H1 (cell line): Measurements from ENCODE around the gene GRIPAP1. TPM values are rescaled to one million over a fixed set of nuclear protein-coding genes. Genes with fewer than 3 reads are reported as not detected.

Experiments
- CTCF ChIA-PET: fragments of 300-600 bp; sonication (Branson Sonifier 250); formaldehyde crosslinking; loops from one replicate; lab custom pipeline; 2021; ENCODE audit not compliant: partially characterized antibody; lab: Charles Lee
- POLR2A ChIA-PET: fragments of 300-600 bp; sonication (Branson Sonifier 250); formaldehyde crosslinking; loops from one replicate; lab custom pipeline; 2021; ENCODE audit warnings: inconsistent platforms; ENCODE audit not compliant: partially characterized antibody; lab: Charles Lee
- DNase-seq, 2 experiments: peaks; one replicate each; pipeline versions ENCODE4 v3.0.0 to v3.0.0-alpha.2; 2010 to 2022; ENCODE audit warnings: low spot score in 2 of 2, low read depth in 1 of 2, mixed read lengths in 1 of 2
- FAIRE-seq: peaks from 2 replicates; lab custom pipeline; 2011; peaks lifted over from hg19 to GRCh38; lab: Jason Lieb, UNC
- H2AFZ ChIP-seq: 2 replicates; pipeline ENCODE4 v1.8.1; 2012; ENCODE audit warnings: low read length, inconsistent platforms
- H2AK5ac ChIP-seq: 2 replicates; pipeline ENCODE4 v1.6.1; 2013; ENCODE audit warnings: low read depth, low read length
- H2BK120ac ChIP-seq: replicated peaks from 2 replicates; pipeline ENCODE3; 2013; ENCODE audit warnings: low read depth, low read length, inconsistent platforms
- H2BK12ac ChIP-seq: 2 replicates; pipeline ENCODE4 v1.6.1; 2013; ENCODE audit warnings: low read depth, low read length
- H2BK15ac ChIP-seq: 2 replicates; pipeline ENCODE4 v1.6.1; 2013; ENCODE audit warnings: low read length
- H2BK20ac ChIP-seq: 2 replicates; pipeline ENCODE4 v1.6.1; 2013; ENCODE audit warnings: low read length
- H2BK5ac ChIP-seq: 2 replicates; pipeline ENCODE4 v1.6.1; 2013; ENCODE audit warnings: low read depth, low read length
- H3K14ac ChIP-seq: 2 replicates; pipeline ENCODE4 v1.6.1; 2013; ENCODE audit warnings: inconsistent platforms; ENCODE audit not compliant: insufficient read length
- H3K18ac ChIP-seq: 2 replicates; pipeline ENCODE4 v1.6.1; 2013; ENCODE audit warnings: low read length; ENCODE audit errors: extremely low read depth
- H3K23ac ChIP-seq: 2 replicates; pipeline ENCODE4 v1.6.1; 2013; ENCODE audit warnings: inconsistent platforms; ENCODE audit not compliant: insufficient read length
- H3K23me2 ChIP-seq: 2 replicates; pipeline ENCODE4 v1.6.1; 2013; ENCODE audit warnings: low read depth, low read length
- H3K27ac ChIP-seq: 2 replicates; pipeline ENCODE4 v1.6.1; 2011; ENCODE audit warnings: low read depth, low read length, inconsistent platforms
- H3K27me3 ChIP-seq, 4 experiments: replicated peaks in 1 of 4; 1 replicate in 1 of 4; 2 replicates in 3 of 4; pipeline versions ENCODE4 v1.6.1 to v1.8.1; 2011 to 2013; ENCODE audit warnings: low read length in 3 of 4, mild to moderate bottlenecking in 3 of 4, inconsistent platforms in 2 of 4, mixed read lengths in 2 of 4, moderate library complexity in 1 of 4; ENCODE audit not compliant: control insufficient read depth in 3 of 4, insufficient read depth in 3 of 4; ENCODE audit errors: extremely low read depth in 1 of 4
- H3K36me3 ChIP-seq, 4 experiments: 2 replicates each; pipeline versions ENCODE4 v1.6.1 to v1.8.1; 2011 to 2013; ENCODE audit warnings: mild to moderate bottlenecking in 4 of 4, low read length in 3 of 4, moderate library complexity in 2 of 4, control low read depth in 1 of 4, inconsistent platforms in 1 of 4; ENCODE audit not compliant: insufficient read depth in 4 of 4, control insufficient read depth in 2 of 4
- H3K4ac ChIP-seq: replicated peaks from 2 replicates; pipeline ENCODE3; 2013; ENCODE audit warnings: low read length, low read depth, mixed read lengths, inconsistent platforms; ENCODE audit not compliant: insufficient read length
- H3K4me1 ChIP-seq, 4 experiments: replicated peaks in 1 of 4; 1 replicate in 1 of 4; 2 replicates in 3 of 4; pipeline versions ENCODE4 v1.6.1 to v1.8.1; 2011 to 2013; ENCODE audit warnings: low read length in 3 of 4, inconsistent platforms in 2 of 4, mixed read lengths in 1 of 4; ENCODE audit not compliant: insufficient read depth in 4 of 4, control insufficient read depth in 3 of 4
- H3K4me2 ChIP-seq, 2 experiments: 2 replicates each; pipeline versions ENCODE4 v1.6.1 to v1.8.1; 2011 to 2013; ENCODE audit warnings: low read depth in 2 of 2, low read length in 2 of 2, control low read depth in 1 of 2, inconsistent platforms in 1 of 2, mild to moderate bottlenecking in 1 of 2; ENCODE audit not compliant: insufficient read depth in 1 of 2
- H3K4me3 ChIP-seq, 4 experiments: fragments of 200-600, 300-600 bp in 1 of 4; sonication (generic), shearing (Covaris generic), sonication (Bioruptor Twin) in 1 of 4; 2 replicates each; pipeline versions ENCODE4 v1.5.1 to v1.8.1; 2011 to 2016; ENCODE audit warnings: low read length in 4 of 4, low read depth in 3 of 4, control low read depth in 2 of 4, inconsistent platforms in 2 of 4, mild to moderate bottlenecking in 2 of 4, mixed read lengths in 1 of 4, moderate library complexity in 1 of 4; ENCODE audit not compliant: insufficient read depth in 2 of 4; ENCODE audit errors: extremely low read depth in 1 of 4
- H3K56ac ChIP-seq: replicated peaks from 2 replicates; pipeline ENCODE3; 2013; ENCODE audit warnings: low read depth, mild to moderate bottlenecking, mixed read lengths, low read length, inconsistent platforms; ENCODE audit not compliant: insufficient read length
- H3K79me1 ChIP-seq: 2 replicates; pipeline ENCODE4 v1.6.1; 2013; ENCODE audit warnings: low read depth, low read length, control low read depth
- H3K79me2 ChIP-seq, 2 experiments: 2 replicates each; pipeline versions ENCODE4 v1.6.1 to v1.8.1; 2012 to 2013; ENCODE audit warnings: low read length in 2 of 2, mild to moderate bottlenecking in 2 of 2, inconsistent platforms in 1 of 2; ENCODE audit not compliant: insufficient read depth in 2 of 2, control insufficient read depth in 1 of 2
- H3K9ac ChIP-seq, 4 experiments: replicated peaks in 1 of 4; 1 replicate in 1 of 4; 2 replicates in 3 of 4; pipeline versions ENCODE4 v1.6.1 to v1.8.1; 2011 to 2013; ENCODE audit warnings: low read depth in 3 of 4, low read length in 3 of 4, control low read depth in 2 of 4, mild to moderate bottlenecking in 2 of 4, moderate library complexity in 2 of 4, inconsistent platforms in 1 of 4; ENCODE audit errors: extremely low read depth in 1 of 4
- H3K9me3 ChIP-seq, 2 experiments: 2 replicates each; pipeline versions ENCODE4 v1.6.1 to v1.8.1; 2012 to 2013; ENCODE audit warnings: mild to moderate bottlenecking in 2 of 2, moderate library complexity in 2 of 2, control low read depth in 1 of 2, inconsistent platforms in 1 of 2, low read depth in 1 of 2, low read length in 1 of 2, mixed read lengths in 1 of 2; ENCODE audit not compliant: insufficient read depth in 2 of 2
- H4K20me1 ChIP-seq, 2 experiments: replicated peaks in 1 of 2; 2 replicates each; pipeline versions ENCODE3 to v1.8.1; 2011 to 2013; ENCODE audit warnings: inconsistent platforms in 2 of 2, low read length in 2 of 2, mild to moderate bottlenecking in 1 of 2; ENCODE audit not compliant: insufficient read depth in 2 of 2, control insufficient read depth in 1 of 2
- H4K5ac ChIP-seq: 2 replicates; pipeline ENCODE4 v1.6.1; 2013; ENCODE audit warnings: low read length, low read depth, mixed read lengths, inconsistent platforms; ENCODE audit not compliant: insufficient read length
- H4K8ac ChIP-seq: 2 replicates; pipeline ENCODE4 v1.8.0; 2013; ENCODE audit warnings: mild to moderate bottlenecking, moderate library complexity, low read length, inconsistent platforms; ENCODE audit not compliant: insufficient read depth; ENCODE audit errors: extremely low read depth
- H4K91ac ChIP-seq: replicated peaks from 2 replicates; pipeline ENCODE3; 2013; ENCODE audit warnings: low read length, mixed read lengths, inconsistent platforms; ENCODE audit not compliant: insufficient read length
- ATF3 ChIP-seq: IDR thresholded peaks from 2 replicates; pipeline ENCODE4 v1.6.1; 2011; ENCODE audit warnings: low read depth, mild to moderate bottlenecking, low read length; ENCODE audit not compliant: insufficient read depth
- CBX5 ChIP-seq: fragments of 300-800, 300-1000 bp; sonication (generic); IDR thresholded peaks from 2 replicates; pipeline ENCODE4 v1.7.1; 2016; ENCODE audit warnings: antibody characterized with exemption, low read length, low read depth
- EZH2 ChIP-seq: fragments of 200-600 bp; sonication (generic); IDR thresholded peaks from 2 replicates; pipeline ENCODE4 v1.7.1; 2012; ENCODE audit warnings: low read depth, mild to moderate bottlenecking, moderate library complexity, low read length, inconsistent platforms; ENCODE audit not compliant: severe bottlenecking
- GABPA ChIP-seq: IDR thresholded peaks from 2 replicates; pipeline ENCODE4 v1.6.1; 2011; ENCODE audit warnings: mild to moderate bottlenecking, low read length, moderate library complexity, borderline replicate concordance; ENCODE audit not compliant: insufficient read depth
- HDAC6 ChIP-seq: IDR thresholded peaks from one replicate; pipeline ENCODE4 v1.7.1; 2012; ENCODE audit warnings: low read depth, mild to moderate bottlenecking, inconsistent platforms, low read length, moderate library complexity
- KDM5A ChIP-seq: fragments of 200-600 bp; IDR thresholded peaks from 2 replicates; pipeline ENCODE4 v1.7.1; 2012; ENCODE audit warnings: mild to moderate bottlenecking, low read length, inconsistent platforms, mixed read lengths
- PHF8 ChIP-seq: fragments of 200-600 bp; sonication (generic); conservative IDR thresholded peaks from 2 replicates; pipeline ENCODE4 v1.7.1; 2012; ENCODE audit warnings: low read depth, mild to moderate bottlenecking, inconsistent platforms, low read length, moderate library complexity
- POLR2A ChIP-seq, 2 experiments: IDR thresholded peaks; 1 replicate in 1 of 2; 2 replicates in 1 of 2; pipeline ENCODE4 v1.6.1; 2011; ENCODE audit warnings: low read depth in 2 of 2, low read length in 2 of 2, mild to moderate bottlenecking in 2 of 2; ENCODE audit errors: control extremely low read depth in 1 of 2
- RXRA ChIP-seq: IDR thresholded peaks from 2 replicates; pipeline ENCODE4 v1.6.1; 2011; ENCODE audit warnings: low read depth, mild to moderate bottlenecking, low read length, moderate library complexity; ENCODE audit not compliant: insufficient read depth
- SP2 ChIP-seq: IDR thresholded peaks from 2 replicates; pipeline ENCODE4 v1.6.1; 2012; ENCODE audit warnings: mild to moderate bottlenecking, low read length, inconsistent platforms
- SP4 ChIP-seq: IDR thresholded peaks from 2 replicates; pipeline ENCODE4 v1.6.1; 2012; ENCODE audit warnings: low read length, inconsistent platforms
- TBP ChIP-seq: IDR thresholded peaks from 2 replicates; pipeline ENCODE4 v1.6.1; 2011; ENCODE audit warnings: low read depth, low read length, improper control_type of control experiment
- TCF12 ChIP-seq: IDR thresholded peaks from 2 replicates; pipeline ENCODE4 v1.6.1; 2011; ENCODE audit warnings: low read depth, mild to moderate bottlenecking, low read length
- ZNF274 ChIP-seq: IDR thresholded peaks from 2 replicates; pipeline ENCODE4 v1.7.0; 2012; ENCODE audit warnings: low read length, borderline replicate concordance; ENCODE audit errors: extremely low read depth
- WGBS, 2 experiments: shearing (Covaris generic) in 1 of 2; methylation state at CpG; one replicate each; pipeline versions ENCODE4 v1.1.6 to v1.1.7; 2013 to 2015; ENCODE audit warnings: low lambda C conversion rate in 2 of 2, mixed read lengths in 2 of 2, inconsistent platforms in 1 of 2, low coverage in 1 of 2, missing lambda C conversion rate in 1 of 2; ENCODE audit not compliant: insufficient replicate concordance in 2 of 2, insufficient coverage in 1 of 2, insufficient read length in 1 of 2; ENCODE audit errors: extremely low coverage in 1 of 2, missing lambda C conversion rate in 1 of 2; 5-methylcytosine and 5-hydroxymethylcytosine counted together
- polyA plus RNA-seq, 7 experiments: library from polyadenylated mRNA; depleted of rRNA in 3 of 7; stranded (reverse) in 5 of 7; unstranded in 2 of 7; fragments of >200 nt in 5 of 7; fragments of 200-250 nt in 2 of 7; gene quantifications; 1 replicate in 5 of 7; 2 replicates in 1 of 7; 4 replicates in 1 of 7; pipeline versions ENCODE4 v1.2.1 to v1.2.3, GENCODE V29; 2011 to 2013; ENCODE audit warnings: missing spikeins in 2 of 7, mixed read lengths in 2 of 7
- total RNA-seq: library from RNA; stranded (reverse); fragmentation: NEBNext Ultra II Directional; extraction: Animal tissue kit (Norgen Biotek cat#: 25700); gene quantifications from 2 replicates; pipeline ENCODE4 v1.2.1, GENCODE V29; 2021

GRIPAP1 gene
- total and polyA plus RNA-seq, 2 of the 8 experiments (the other 6 are each of a cell fraction or from before 2014, with no cell fraction given): 21.6 to 55.9 TPM

- no peak overlapping the region for H2AFZ ChIP-seq
- no peaks in the 10 kb centered on the region for H3K9me3 ChIP-seq
- H4K5ac ChIP-seq: no peak overlapping the region
- H3K23ac ChIP-seq: no peak overlapping the region
- no peaks in the 10 kb centered on the region for H3K79me2 ChIP-seq
- H4K91ac ChIP-seq: no peak overlapping the region
- no peaks in the 10 kb centered on the region for H3K79me1 ChIP-seq
- no peak overlapping the region for H4K8ac ChIP-seq
- peaks cover 10 to 52% (median 36%) of the 10 kb centered on the region in 4 experiments; a peak in 7 of 8 replicates for H3K36me3 ChIP-seq
- no peak overlapping the region for H2BK12ac ChIP-seq
- H3K27me3 ChIP-seq: no peaks in the 10 kb centered on the region
- no peak overlapping the region for H2BK5ac ChIP-seq
- no peak overlapping the region; the same call in 1 of the 2 replicates for H3K27ac ChIP-seq
- H4K20me1 ChIP-seq: peaks cover 0 to 2% of the 10 kb centered on the region in 2 experiments
- H3K4ac ChIP-seq: no peak overlapping the region
- POLR2A ChIA-PET: interaction anchor here (0.9 to 2.0 kb wide), 9 partner anchors 10 to 115 kb away, joined by 3 to 11 read pairs (median 3); partner anchors contain the start of gene KCND1
- H3K14ac ChIP-seq: no peak overlapping the region
- no peak overlapping the region for H2AK5ac ChIP-seq
- 73% methylated on average over 2 of the region's 6 CpGs; no CpG with 5 or more reads in 1 of the 2 experiments for WGBS, 2 experiments
- no peak overlapping the region for H2BK15ac ChIP-seq
- DNase-seq (no peak), FAIRE-seq (no peak)
- no peak overlapping the region for H3K56ac ChIP-seq
- H3K4me1 ChIP-seq: peaks cover 0 to 6% (median 2%) of the 10 kb centered on the region in 4 experiments; a peak in 2 of 7 replicates
- H2BK120ac ChIP-seq: no peak overlapping the region
- no peak overlapping the region; a peak in 1 of 4 replicates for H3K4me2 ChIP-seq
- H3K18ac ChIP-seq: no peak overlapping the region
- CTCF ChIA-PET: no interaction called here
- H3K4me3 ChIP-seq: no peak overlapping the region
- H2BK20ac ChIP-seq: no peak overlapping the region
- H3K23me2 ChIP-seq: no peaks in the 10 kb centered on the region
- H3K9ac ChIP-seq: no peak overlapping the region
- TF ChIP-seq ATF3 (no peak), RXRA (no peak), PHF8 (no peak), TBP (no peak), TCF12 (no peak), POLR2A (IDR thresholded peaks at IDR 0.05; ENCODE audit: control extremely low read depth in 1 of 2, low read depth in 2 of 2, low read length in 2 of 2) (no peak), KDM5A (no peak), SP4 (no peak), ZNF274 (no peak), HDAC6 (no peak), EZH2 (no peak), SP2 (no peak), GABPA (no peak), CBX5 (no peak)
These were observed 28.2 kb upstream of the GRIPAP1 start for GRCh38 chrX:49030283-49030682.
